HG02588 (cell line): Measurements from ENCODE around the gene IL17F.
"Not testable (repeated sequence)": the region's sequence is repeated elsewhere in the genome, so short reads cannot be mapped to it uniquely, and the experiment has no call there.

Source experiments
- ATAC-seq: cut with Tn5 transposase; IDR thresholded peaks from one replicate; pipeline ENCODE4 v1.9.1; 2021; ENCODE audit warnings: mild to moderate bottlenecking, moderate library complexity; ENCODE audit not compliant: unreplicated experiment

The IL17F gene

GRCh38 chr6:52249078-52249477 lies 4.8 kb upstream of the IL17F start:
- no peak for ATAC-seq

DNA sequence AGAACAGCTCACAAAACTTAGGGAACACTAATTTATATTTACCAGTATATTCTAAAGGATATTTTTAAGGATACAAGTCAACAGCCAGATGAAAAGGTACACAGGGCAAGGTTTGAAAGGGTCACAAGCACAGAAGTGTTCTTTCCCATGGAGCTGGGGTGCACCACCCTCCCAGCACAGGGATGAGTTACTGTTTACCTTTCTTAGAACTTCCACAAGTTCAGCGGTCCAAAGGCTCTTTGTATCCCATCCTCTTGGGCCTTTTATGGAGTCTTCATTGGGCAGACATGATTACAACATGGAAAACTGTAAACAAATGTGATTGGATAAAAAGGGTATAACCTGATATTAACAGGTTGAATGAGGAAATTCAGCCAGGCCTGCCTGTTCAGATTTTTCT lies 1.1 kb upstream of the IL17F start:
- no peak for ATAC-seq

DNA sequence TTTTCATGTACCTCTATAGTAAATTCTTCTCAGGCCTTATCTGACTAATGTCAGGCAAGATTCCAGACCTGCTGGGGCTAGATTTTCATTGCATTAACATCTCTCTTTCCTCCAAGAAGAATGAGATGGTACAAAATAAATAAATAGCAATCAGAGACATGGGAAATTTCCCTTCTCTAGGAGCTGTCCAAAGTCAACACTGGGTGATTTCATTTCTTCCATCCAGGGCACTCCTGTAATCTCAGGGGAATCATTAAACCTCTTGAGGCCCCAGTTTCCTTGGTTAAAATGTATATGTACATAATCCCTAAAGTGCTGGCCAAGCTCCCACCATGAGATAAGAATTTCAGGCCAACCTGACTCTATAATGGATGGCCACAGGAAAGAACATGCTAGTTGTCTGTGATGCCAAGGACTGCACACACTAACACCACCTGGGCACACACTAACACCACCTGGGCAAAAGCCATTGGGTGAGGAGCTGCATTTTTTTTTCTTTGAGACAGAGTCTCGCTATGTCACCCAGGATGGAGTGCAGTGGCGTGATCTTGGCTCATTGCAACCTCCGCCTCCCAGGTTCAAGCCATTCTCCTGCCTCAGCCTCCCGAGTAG lies 912 bp downstream of the IL17F start:
- ATAC-seq, result no peak

GRCh38 chr6:52241819-52242218 lies 2.5 kb downstream of the IL17F start:
- no peak for ATAC-seq

DNA sequence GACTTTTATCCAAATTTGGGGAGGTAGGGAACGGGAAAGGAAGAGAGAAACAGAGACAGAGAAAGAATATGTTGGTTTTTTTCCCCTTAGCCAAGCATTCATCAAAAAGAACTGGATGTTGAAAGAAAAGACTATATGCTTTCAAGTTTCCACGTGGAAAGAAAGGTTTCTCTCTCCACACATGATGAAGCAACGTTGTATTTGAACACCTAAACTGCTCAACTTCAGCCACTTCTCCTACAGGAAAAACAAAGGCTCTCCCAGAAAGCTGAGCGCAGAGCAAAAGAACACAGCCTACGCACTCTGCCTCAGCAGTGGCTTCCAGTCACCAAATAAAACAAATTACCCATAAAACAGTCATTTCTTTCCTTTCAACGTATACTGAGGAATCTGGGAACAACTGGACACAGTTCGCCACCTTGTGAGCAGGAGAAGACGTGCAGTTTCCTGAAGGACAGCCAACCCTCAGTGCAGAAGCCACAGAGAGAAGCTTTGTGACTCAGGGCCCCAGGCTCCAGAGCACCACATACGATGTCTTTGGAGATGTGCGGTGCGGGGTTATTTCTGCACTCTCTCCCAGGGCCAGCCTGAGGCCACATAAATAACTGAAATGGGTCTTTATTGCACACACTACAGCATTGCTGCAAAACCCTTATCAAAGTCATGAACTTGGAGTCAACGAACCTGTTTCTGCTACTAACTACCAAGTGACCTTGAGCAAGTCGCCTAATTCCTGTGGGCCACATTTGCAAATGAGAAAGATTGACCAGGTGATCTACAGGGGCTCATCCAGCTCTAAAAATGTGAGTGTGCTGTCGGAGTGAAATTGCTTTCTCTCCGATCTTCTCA lies 10.1 kb downstream of the IL17F start:
- peak; percentile 87 for ATAC-seq

GRCh38 chr6:52233005-52233404 lies 11.3 kb downstream of the IL17F start:
- no peak for ATAC-seq

DNA sequence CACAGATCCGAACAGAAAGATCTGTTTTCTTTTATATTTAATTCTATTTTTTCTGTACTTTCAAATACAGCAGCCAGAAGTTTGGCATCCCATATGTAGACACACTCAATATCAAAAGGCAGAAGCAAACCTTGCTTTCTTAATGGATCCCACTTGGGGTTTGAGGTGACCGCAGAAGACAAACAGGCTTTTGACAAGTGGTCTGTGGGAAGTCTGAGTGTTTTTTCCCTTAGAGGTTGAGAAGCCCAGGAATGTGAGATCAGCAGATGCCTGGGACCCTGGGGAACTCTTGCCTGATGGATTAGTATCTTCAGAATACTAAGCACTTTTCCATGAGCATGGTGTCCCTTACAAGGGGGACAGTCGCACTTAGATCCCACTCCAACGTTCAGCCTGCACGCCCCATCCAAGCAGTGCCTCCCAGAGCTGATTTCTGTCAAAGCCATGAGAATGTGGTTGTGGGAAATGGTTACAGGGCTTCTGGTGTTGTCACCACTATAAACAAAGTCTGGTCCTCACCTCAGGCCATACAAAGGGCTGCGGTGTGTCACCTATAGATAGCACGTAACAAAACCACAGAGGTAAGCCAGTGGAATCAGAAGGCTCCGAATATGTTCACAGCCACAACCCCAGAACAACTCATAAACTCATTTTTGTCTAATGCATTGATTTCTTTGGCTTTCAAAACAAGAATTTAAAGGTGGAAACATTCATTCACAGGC lies 12.7 kb downstream of the IL17F start:
- ATAC-seq, result no peak

DNA sequence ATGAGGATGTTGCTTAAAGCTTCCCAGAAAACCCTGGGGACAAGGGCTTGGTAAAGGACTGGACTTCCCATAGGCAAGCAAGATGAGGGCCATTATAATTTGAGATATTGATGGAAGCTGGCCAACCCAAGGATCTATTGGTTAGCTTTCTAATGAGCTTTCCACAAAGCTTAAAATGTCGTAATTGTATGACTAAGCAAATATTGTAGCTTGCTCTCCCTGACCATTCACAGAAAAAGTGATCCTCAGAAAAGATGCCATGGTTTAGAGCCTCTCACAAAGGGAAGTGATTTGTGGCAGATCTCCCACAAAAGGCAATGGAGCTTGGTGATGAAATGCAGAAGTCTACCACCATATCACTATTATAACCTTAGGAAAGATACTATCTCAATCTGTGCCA lies 13.6 kb downstream of the IL17F start:
- ATAC-seq, result no peak

DNA sequence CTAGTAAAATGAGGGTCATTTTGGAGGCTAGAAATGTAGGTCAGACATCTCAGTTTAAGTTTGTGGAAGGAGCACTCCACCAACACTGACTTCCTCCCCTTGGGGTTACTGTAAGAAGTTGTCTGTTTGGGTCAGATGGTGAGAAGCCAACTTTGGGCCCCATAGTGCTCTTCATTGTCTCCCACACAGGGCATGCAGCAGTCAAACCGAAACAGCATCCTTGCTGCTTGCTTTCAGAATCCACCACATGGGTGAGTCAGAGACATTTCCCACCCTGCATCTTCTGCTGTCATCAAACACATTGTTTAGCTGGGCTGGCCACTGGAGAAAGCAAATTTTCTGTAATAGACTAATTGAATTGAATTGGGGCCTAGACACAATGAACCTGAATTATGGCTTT lies 16.8 kb downstream of the IL17F start:
- peak; percentile 100 for ATAC-seq

GRCh38 chr6:52221302-52221701 lies 23.0 kb downstream of the IL17F start:
- peak; percentile 58 for ATAC-seq

GRCh38 chr6:52217761-52218160 lies 26.5 kb downstream of the IL17F start:
- no peak for ATAC-seq

GRCh38 chr6:52216932-52217575 lies 27.2 kb downstream of the IL17F start:
- no peak for ATAC-seq

DNA sequence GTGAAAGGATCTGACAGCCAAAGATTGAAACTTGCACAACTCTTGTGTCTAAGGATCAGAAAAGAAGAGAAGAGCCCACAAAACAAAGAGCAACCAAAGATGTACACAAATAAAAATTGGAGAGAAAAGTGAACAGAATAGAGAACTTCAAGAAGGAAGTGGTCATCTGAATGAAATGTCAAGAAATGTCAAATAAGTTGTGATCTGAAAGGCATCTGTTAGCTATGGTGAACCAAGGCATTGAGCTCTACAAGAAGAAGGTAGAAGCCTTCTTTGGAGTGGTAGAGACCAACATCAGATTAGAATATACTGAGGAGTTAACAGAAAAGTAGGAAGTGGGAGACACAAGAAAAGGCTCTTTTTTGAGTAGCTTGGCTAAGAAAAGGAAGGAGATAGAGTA lies 28.5 kb downstream of the IL17F start:
- no peak for ATAC-seq

DNA sequence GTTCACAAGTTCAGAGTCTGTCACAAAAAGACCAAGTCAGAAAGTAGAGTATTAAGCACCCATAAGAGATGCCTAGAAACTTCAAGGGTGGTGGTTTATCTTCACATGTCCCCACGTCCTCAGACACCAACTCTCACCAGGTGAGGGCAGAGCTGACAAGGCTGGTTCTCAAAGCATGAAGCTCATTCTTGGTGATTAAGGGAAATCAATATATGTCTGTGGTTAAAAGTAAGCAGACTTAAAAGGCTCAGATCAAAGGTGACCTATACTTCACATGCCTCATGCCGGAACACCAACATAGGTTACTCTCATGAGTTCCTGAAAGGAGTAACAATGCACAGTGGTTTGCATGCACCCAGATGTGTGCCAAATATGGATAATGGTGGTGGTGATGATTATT lies 31.2 kb downstream of the IL17F start:
- ATAC-seq, result no peak

DNA sequence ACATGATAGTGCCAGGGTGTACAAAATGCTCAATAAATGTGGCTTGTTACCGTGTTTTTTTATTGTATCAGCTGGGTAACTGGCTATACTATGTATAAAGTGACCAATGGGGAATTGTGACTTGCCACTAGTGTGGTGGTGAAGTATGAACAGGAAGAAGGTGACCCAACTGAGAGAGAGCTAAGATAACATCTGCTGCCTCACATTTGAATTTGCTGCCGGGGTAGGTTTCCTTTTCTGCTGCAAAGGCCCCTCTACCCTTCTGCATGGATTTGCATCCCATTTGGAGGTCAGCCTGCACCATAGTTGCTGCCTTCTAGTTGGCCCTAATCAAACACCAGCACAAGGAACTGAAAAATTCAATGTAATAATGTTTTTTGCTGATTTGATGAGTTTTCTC lies 34.1 kb downstream of the IL17F start:
- ATAC-seq, result peak; percentile 92

DNA sequence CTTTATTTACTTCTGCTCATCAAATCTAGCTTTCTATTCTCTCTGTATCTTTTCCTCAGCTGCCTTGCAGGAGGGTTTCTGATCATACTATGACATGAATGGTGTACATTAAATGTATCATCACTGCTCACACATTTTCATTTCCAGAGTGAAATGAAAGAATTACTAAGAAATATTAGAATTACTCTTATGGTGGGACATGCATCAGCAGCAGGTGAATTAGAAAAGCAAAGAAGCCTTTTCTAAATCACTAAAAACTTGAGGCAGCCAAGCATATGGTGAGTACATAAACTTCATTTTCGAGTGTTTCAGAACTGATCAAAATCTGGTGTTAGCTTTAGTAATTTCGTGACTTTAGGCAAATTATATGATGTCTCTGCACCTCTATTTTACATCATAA lies 34.5 kb downstream of the IL17F start:
- peak; percentile 37 for ATAC-seq

- ATAC-seq, result no peak
Observed at GRCh38 chr6:52208612-52209011, 35.7 kb downstream of the IL17F start.

DNA sequence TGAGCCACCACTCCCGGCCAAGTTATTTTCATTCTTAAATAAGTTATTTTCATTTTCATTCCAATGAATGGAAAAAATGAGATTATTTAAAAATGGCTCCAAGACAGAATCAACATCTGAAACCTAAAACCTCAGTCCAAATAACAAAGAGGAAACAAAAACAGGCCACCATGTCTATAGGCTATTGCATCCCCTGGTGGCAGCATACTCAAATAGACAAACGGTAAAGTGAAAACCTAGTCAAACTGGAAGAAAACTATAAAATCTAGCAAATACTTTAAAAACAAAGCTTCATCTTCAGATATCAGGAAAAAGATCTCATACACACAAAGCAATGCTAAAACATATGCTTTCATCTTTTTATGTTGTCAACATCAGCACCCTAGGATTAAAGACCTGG lies 37.2 kb downstream of the IL17F start:
- no peak for ATAC-seq

DNA sequence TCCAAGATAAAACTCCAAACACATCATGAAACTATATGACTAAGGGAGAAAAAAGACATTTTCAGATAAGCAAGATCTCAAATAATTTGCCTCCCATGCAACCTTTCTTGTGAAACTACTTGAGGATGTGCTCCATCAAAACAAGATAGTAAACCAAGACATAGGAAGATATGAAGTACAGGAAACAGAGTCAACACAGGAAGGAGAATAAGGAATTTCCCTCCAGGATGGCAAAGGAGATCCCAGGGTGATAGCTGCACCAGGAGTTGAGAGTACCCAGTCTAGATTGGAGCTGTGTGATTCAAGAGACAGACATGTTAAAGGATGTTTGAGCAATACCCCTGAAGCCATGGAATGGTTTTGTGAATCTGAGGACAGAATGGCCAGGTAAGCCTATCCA lies 42.8 kb downstream of the IL17F start:
- ATAC-seq, result no peak

DNA sequence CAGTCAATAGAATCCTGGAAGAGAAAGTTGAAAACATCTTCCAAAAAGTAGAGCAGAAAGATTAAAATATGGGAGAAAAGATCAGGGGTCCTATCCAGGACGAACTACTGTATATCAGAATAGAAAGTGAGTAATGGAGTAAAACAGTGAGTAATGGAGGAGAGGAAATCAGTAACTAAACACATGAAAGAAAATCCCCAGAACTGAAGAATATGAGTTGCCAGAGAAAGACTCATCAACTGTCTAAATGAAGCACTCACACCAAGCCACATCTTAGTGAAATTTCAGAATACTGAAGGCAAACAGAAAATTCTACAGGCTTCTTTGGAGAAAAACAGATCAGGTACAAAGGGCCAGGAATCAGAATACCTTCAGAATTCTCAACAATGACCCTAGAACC lies 43.3 kb downstream of the IL17F start:
- no peak for ATAC-seq

- not testable (repeated sequence) for ATAC-seq
Observed at GRCh38 chr6:52200088-52200487, 44.2 kb downstream of the IL17F start.
